Activated CD4-positive, alpha-beta T cell treated with anti-CD3 and anti-CD28 coated beads, Interleukin-2, Interleukin-6, amounts not matched to agents 100 ng/mL and 50 ng/mL, durations not matched to agents 16 hours and 8 hours (primary cell): ENCODE data around the gene HHIP.

Source experiments
- DNase-seq: peaks from one replicate; pipeline ENCODE4 v3.0.0-alpha.2; 2020

HHIP gene

GRCh38 chr4:144709793-144710525, 64.0 kb downstream of the HHIP start:
- no peak for DNase-seq

GRCh38 chr4:144710526-144710912, 64.6 kb downstream of the HHIP start:
- no peak for DNase-seq

- DNase-seq = no peak
Measured at GRCh38 chr4:144711700-144712456, 65.9 kb downstream of the HHIP start.

GRCh38 chr4:144712775-144713174, 66.8 kb downstream of the HHIP start:
- DNase-seq = no peak

- no peak for DNase-seq
Measured at GRCh38 chr4:144714166-144714565, 68.2 kb downstream of the HHIP start.

GRCh38 chr4:144715230-144715629, 69.3 kb downstream of the HHIP start:
- DNase-seq = no peak

- no peak for DNase-seq
Measured at GRCh38 chr4:144716778-144717177, 70.8 kb downstream of the HHIP start.

- DNase-seq = no peak
Measured at GRCh38 chr4:144718958-144719512, 73.1 kb downstream of the HHIP start.

- no peak for DNase-seq
Measured at GRCh38 chr4:144720491-144720890, 74.5 kb downstream of the HHIP start.

GRCh38 chr4:144721994-144722393, 76.0 kb downstream of the HHIP start:
- DNase-seq = no peak

- no peak for DNase-seq
Measured at GRCh38 chr4:144723471-144723870, 77.5 kb downstream of the HHIP start.

GRCh38 chr4:144729175-144729574, 83.2 kb downstream of the HHIP start:
- no peak for DNase-seq

GRCh38 chr4:144732584-144733428, 86.8 kb downstream of the HHIP start:
- DNase-seq = no peak

- no peak for DNase-seq
Measured at GRCh38 chr4:144733566-144733965, 87.6 kb downstream of the HHIP start.

GRCh38 chr4:144734522-144734921, 88.6 kb downstream of the HHIP start:
- no peak for DNase-seq

- no peak for DNase-seq
Measured at GRCh38 chr4:144738649-144739048, 92.7 kb downstream of the HHIP start.

GRCh38 chr4:144739511-144740033, 93.6 kb downstream of the HHIP start:
- DNase-seq = no peak

GRCh38 chr4:144740316-144740715, 94.4 kb downstream of the HHIP start:
- no peak for DNase-seq

GRCh38 chr4:144748814-144749555, 103.0 kb downstream of the HHIP start:
- DNase-seq = no peak

GRCh38 chr4:144750348-144750747, 104.4 kb downstream of the HHIP start:
- DNase-seq = no peak

GRCh38 chr4:144754562-144755410, 108.8 kb downstream of the HHIP start:
- DNase-seq = no peak
